Measurements from ENCODE around the gene ALDH16A1.
A peak's percentile ranks its signal among the peaks of the same experiment; 100 is the strongest.
"Not testable (repeated sequence)": the region's sequence is repeated elsewhere in the genome, so short reads cannot be mapped to it uniquely, and the experiment has no call there.

The ALDH16A1 gene

DNA sequence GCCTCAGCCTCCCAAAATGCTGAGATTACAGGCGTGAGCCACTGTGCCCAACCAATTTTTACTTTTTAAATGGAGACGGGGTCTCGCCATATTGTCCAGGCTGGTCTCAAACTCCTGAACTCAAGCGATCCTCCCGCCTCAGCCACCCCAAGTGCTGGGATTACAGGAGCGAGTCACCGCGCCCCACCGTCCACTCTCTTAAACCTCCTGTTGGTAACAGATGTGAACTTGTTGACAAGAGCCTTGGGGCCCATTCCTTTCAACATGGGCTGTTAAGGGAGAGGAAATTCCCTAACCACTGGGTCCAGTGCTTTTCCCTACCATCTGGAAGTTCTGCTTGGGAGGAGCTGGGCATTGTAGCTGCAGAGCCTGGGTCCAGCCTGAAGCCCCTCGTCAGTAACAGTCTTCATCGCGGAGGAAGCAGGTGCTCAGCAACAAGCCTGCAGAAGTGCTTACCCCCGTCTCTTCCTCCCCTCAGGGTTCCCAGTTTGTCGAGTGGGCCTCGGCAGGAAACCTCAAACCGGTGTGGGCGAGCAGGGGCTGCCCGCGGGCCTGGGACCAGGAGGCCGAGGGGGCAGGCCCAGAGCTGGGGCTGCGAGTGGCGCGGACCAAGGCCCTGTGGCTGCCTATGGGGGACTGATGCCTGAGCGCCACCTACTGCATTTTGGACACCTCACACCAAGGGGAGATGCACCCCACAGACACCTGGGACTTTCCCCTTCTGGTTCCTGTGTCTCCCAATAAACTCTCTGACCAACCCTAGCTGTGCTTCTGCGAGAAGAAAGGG is 17.0 kb downstream of the ALDH16A1 start:
- TF ChIP-seq CTCF (IDR thresholded peaks at IDR 0.05; ENCODE audit: low read depth, low read length, missing control alignments) = peak; percentile 2

GRCh38 chr19:49470615-49470978 is 17.6 kb downstream of the ALDH16A1 start:
- no peak overlapping the region for H3K4me3 ChIP-seq (ENCODE audit: low read depth, low read length)
- in situ Hi-C loops (cut with HindIII; ENCODE audit: low sequenced_read_pairs) = no loop called here
- no peak for TF ChIP-seq CTCF (IDR thresholded peaks at IDR 0.05; ENCODE audit: low read depth, low read length, missing control alignments)
- DNase-seq (ENCODE audit: low read depth) = no peak

More for the DNA sequence above, 17.0 kb downstream of the ALDH16A1 start:
- no peak for DNase-seq (ENCODE audit: low read depth)
- no peak overlapping the region for H3K4me3 ChIP-seq (ENCODE audit: low read depth, low read length)
- in situ Hi-C loops (cut with HindIII; ENCODE audit: low sequenced_read_pairs) = no loop called here

DNA sequence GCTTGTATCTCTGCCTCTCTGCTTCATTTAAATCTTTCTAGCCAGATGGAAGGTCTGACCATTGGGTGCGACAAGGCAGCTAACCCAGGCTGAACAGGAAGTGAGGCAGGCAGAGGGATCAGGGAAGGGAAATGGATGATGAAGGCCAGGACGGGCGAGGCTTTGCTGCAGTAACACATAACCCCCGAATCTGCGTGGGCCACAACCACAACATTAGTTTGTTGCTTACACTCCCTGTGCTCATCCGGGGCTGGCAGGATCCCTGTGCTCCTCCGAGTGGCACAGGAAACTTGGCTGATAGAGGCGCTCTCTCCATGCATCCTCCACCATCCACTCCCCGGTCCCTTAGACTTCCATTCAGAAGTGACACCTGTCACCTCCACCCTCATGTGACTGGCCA is 19.9 kb downstream of the ALDH16A1 start:
- in situ Hi-C loops (cut with HindIII; ENCODE audit: low sequenced_read_pairs) = no loop called here
- no peak for TF ChIP-seq CTCF (IDR thresholded peaks at IDR 0.05; ENCODE audit: low read depth, low read length, missing control alignments)
- DNase-seq (ENCODE audit: low read depth) = no peak
- H3K4me3 ChIP-seq (ENCODE audit: low read depth, low read length) = no peak overlapping the region

DNA sequence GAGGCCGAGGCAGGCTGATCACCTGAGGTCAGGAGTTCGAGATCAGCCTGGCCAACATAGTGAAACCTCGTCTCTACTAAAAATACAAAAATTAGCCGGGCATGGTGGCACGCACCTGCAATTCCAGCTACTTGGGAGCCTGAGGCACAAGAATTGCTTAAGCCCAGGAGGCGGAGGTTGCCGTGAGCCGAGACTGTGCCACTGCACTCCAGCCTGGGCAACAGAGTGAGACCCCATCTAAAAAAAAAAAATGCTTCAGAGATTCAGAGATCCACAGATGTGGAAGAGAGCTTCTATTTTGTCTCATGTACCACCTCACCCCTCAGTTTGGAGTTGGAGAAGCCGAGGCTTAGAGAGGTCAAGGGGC is 20.5 kb downstream of the ALDH16A1 start:
- peak overlapping the region; percentile 56 for H3K4me3 ChIP-seq (ENCODE audit: low read depth, low read length)
- DNase-seq (ENCODE audit: low read depth); in situ Hi-C loops (cut with HindIII; ENCODE audit: low sequenced_read_pairs): not testable (repeated sequence)

- in situ Hi-C loops (cut with HindIII; ENCODE audit: low sequenced_read_pairs) = no loop called here
These were observed 21.0 kb downstream of the ALDH16A1 start, which contains the start of gene FLT3LG for GRCh38 chr19:49473868-49474541. Gene FLT3LG (plus strand): TSS chr19:49474215. CDS start chr19:49474640, 425 bp downstream.

GRCh38 chr19:49474542-49474924 is 21.5 kb downstream of the ALDH16A1 start:
- peak overlapping the region; percentile 56 for H3K4me3 ChIP-seq (ENCODE audit: low read depth, low read length)
- no peak for TF ChIP-seq CTCF (IDR thresholded peaks at IDR 0.05; ENCODE audit: low read depth, low read length, missing control alignments)

More at GRCh38 chr19:49473868-49474541, 21.0 kb downstream of the ALDH16A1 start, which contains the start of gene FLT3LG:
- TF ChIP-seq CTCF (IDR thresholded peaks at IDR 0.05; ENCODE audit: low read depth, low read length, missing control alignments) = peak; percentile 98
- DNase-seq (ENCODE audit: low read depth) = no peak
- peak within 1 kb of the TSS; percentile 56 for H3K4me3 ChIP-seq (ENCODE audit: low read depth, low read length)

More at GRCh38 chr19:49474542-49474924, 21.5 kb downstream of the ALDH16A1 start:
- DNase-seq (ENCODE audit: low read depth) = no peak
- in situ Hi-C loops (cut with HindIII; ENCODE audit: low sequenced_read_pairs) = no loop called here
